CD4-positive, alpha-beta T cell treated with Interleukin-21 for 1 hour (primary cell): ENCODE measurements around the gene ANKRD31.
"Not testable (repeated sequence)": the region's sequence is repeated elsewhere in the genome, so short reads cannot be mapped to it uniquely, and the experiment has no call there.

Source experiments
- DNase-seq: peaks from one replicate; pipeline ENCODE4 v3.0.0-alpha.2; 2020

Gene ANKRD31

DNA sequence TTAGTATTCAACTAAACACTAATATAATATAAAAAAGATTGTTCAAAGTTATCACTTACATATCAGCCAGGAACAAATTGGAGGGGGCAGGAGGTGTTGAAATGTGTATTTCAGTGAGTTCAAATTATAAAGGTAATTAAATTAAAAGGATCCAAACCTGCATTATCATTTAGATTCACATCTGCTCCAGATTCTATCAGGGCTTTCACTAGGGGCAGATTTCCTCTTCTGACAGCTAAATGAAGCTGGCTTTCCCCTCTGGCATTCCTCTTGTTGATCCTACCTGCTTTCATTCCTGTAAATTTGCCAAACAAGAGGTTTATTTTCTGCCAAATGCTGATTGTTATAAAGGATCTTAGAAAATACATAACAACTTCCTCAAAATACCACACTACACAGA is 98.0 kb downstream of the ANKRD31 start:
- no peak for DNase-seq

DNA sequence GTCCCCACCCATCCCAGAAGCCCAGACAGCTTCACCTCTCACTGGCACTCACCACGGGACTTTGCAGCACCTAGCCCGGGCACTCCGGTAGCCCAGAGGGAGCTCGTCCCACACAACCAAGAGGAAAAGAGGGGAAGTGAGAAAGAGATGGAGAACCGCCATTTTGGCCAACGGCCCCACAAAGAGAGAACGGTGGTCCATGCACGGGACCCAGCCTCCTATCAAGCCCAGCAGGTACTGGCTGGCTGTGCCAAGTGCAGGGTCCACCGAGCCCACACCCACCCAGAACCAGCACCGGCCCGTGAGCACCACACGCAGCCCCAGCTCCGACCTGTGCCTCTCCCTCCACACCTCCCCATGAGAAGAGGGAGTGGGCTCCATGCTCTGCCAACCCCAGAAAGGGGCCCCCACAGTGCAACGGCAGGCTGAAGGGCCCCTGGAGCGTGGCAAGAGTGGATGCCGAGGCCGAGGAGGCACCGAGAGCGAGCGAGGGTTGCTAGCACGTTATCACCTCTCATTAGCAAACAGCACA is 105.8 kb downstream of the ANKRD31 start:
- no peak for DNase-seq

DNA sequence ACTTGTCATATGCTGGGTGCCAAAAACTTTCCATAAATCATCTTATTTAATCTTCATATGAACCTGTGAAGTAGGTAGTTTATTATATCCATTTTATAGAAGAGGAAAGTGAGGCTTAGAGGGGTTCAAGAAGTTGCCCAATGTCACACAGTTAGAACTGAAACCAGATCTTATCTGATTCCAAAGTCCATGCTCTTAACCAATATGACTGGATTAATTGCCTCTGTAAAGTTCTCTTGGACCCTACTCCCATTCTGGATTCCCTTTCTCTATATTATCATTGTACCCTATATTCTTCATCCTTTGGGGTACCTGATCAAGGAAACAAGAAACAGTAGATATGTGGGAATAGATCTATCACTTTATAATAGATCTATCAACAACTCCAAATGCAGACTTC is 119.8 kb downstream of the ANKRD31 start:
- DNase-seq = no peak

DNA sequence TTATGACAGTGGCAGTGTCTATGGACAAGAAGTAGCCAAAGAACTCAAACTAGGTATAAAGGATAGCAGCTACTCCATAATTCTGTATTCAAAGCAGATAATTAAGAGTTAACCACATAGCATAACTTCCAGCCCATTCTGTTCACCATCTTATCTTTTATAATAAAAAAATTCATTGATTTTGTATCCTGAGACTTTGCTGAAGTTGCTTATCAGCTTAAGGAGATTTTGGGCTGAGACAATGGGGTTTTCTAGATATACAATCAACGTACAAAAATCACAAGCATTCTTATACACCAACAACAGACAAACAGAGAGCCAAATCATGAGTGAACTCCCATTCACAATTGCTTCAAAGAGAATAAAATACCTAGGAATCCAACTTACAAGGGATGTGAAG is 122.4 kb downstream of the ANKRD31 start:
- DNase-seq = not testable (repeated sequence)

DNA sequence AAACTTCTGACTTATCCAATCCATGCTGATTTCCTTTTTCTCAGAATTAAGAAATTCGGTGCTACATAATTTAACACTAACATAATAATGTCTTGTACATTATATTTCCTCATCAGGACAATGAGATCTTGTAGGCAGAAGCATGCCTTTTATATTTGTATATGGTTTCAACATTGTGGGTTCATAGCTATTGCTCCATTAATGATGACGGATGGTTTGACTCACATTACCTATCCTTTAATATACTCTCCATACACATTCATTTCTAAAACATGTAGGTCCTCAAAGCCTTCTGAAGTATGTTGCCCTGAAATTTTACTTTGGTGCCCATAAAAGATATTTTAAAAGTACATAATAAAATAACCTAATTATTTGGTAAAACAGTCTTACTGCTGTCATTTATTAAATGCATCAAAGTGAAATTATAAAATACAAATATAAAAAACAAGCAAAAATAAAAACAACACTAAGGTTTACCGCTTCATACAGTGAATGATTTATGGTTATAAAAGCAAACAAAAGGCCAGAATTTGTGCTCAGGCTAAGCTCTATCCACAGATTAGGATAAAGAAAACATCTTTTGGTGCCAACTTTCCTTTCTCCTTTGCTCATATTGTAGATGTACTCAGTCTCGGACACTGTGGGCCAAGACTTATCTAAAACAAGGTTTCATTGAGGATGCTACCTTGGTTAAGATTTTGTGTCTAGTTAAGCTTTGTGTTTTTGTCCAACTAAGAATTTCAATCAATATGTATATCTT is 123.1 kb downstream of the ANKRD31 start:
- DNase-seq = no peak

DNA sequence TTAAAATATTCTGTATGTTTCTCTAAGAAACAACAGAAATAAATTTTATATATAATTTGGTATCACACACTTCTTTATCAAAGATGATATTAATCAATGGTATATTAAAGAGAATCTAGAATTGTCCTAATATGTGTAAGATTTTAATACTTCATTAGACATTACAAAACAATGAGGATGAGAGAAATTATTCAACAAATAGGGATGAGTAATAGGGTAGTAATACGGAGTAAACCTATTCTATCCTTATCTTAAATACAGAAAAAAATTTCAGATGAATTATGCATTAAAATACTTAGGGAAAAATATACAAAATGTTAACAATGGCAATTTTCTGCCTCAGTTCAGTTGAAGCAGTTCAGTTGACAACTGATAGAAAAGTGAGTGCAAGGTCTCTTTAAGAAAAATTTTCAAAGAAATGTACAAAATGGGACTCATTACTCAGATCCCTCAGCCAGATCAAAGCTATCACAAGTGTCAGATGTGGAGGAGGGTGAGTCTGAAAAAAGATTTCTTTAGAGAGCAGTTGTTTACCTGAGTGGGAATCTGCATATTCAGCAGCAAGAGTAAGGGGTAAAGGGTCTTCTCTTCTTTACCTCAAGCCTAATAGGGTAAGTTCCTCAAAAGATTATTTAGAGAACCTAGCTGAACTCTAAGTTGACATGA is 127.6 kb downstream of the ANKRD31 start:
- DNase-seq = no peak

DNA sequence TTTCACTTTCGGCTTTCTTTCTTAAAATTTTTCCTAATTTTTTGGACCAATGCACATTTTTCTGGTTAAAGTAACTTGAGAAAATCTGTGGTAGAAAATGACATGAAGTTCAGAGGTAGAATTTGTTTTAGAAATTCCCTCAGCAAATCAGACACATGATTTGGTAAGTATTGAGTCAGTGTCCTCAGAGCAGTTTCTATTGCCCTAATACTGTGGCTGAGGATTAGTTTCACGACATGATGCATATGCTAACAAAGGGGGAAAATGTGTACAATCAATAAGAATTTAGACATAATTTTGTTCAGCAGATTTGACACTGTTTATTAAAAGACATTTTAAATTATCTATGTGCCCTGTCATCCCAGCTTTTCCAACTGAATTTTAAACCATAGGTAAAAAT is 128.2 kb downstream of the ANKRD31 start:
- no peak for DNase-seq

DNA sequence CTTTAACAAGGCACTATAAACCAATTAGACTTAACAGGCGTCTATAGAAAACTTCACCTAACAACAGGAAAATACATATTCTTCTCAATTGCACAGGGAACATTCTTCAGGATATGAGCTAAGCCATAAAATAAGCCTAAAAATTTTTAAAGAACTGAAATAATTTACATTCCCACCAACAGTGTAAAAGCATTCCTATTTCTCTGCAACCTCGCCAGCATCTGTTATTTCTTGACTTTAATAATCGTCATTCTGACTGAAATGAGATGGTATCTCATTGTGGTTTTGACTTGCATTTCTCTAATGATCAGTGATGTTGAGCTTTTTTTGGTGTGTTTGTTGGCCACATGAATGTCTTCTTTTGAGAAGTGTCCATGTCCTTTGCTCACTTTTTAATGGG is 140.7 kb downstream of the ANKRD31 start:
- not testable (repeated sequence) for DNase-seq

DNA sequence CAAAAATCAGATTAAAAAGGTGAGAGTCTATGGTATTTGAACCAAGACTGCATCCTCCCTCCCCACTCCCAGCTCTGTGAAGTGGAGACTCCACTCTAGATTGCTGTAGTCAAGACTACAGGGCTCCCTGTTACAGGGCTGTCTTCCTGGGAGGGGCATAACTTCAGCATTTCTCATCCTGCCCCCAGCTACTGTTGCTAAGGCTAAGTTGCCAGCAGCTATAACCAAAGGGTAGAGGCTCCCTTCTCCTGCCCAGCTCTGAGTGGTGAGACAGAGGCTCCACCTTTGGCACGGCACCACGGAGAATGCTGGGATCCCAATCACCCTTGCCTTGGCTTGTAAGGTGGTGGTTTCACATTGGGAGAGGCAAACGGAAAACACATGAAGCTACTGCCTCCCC is 145.1 kb downstream of the ANKRD31 start:
- no peak for DNase-seq

DNA sequence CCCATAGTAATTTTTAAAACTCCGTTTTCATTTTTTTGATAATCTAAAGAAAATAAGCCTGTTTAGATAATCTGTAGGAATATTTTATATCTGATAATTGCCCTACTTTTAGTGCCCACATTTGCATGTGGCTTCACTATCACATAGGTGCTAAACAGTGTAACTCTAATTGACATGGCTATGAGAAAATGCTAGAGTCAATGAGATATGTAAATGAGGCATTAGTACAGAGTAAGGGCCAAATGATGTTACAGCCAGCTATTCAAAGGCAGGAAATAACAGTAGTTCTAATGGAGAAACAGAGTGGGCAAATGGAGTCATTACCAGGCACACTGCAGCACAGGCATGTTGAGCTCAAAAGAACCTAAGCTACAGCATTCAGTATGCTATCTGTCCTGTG is 147.0 kb downstream of the ANKRD31 start:
- no peak for DNase-seq

DNA sequence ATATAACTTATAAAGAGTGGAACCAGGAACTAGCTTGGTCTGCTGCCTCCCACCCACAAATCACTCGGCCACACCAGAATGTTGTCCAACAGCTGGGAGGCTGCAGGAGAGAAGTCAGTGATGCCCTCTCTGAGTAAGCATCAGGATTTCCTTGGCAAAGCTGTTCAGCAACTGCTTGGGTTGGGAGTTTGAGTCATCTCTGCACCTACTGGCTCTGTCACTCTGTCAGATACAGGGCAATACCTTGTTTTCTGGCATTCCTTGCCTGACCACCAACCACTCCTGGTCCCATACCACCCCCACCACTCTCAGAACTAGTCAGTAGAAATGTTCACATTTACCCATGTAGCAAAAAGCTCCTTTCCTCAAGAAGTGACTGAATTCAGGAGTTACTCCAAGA is 147.5 kb downstream of the ANKRD31 start:
- no peak for DNase-seq

DNA sequence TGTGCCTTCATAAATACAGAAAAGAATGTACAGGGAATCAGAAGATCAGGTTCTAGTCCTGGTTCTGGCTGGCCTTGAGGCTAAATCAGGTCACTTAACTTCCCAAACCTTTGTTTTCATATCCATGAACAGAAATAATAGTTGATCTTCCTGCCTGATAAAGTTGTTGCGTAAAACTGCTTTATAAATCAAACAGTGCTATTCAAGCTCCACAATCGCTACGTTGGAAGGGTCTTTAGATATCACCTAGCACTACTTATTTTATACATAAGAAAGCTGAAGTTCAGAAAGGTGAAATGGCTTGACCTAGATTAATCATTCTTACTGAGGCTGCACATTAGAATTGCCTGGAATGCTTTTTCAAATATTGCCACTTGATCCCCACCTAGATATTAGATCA is 148.0 kb downstream of the ANKRD31 start:
- no peak for DNase-seq

DNA sequence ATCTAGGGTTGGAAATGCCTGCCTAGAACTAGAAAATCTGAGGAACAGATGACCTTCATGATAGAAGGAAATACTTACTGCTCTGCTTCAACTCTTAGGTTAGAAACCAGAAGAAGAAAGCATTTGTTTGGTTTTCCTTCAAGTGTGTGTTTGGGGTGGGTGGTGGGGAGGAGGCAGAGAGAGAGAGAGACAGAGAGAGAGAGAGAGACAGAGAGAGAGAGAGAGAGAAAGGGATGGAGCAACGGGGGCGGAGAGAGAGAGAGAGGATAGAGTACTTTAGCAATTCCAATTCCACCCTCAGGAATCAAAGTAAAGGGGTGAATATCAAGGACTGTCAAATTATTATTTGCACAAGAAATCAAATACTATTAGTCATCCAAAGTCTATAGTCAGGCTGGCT is 155.2 kb downstream of the ANKRD31 start:
- DNase-seq = no peak

DNA sequence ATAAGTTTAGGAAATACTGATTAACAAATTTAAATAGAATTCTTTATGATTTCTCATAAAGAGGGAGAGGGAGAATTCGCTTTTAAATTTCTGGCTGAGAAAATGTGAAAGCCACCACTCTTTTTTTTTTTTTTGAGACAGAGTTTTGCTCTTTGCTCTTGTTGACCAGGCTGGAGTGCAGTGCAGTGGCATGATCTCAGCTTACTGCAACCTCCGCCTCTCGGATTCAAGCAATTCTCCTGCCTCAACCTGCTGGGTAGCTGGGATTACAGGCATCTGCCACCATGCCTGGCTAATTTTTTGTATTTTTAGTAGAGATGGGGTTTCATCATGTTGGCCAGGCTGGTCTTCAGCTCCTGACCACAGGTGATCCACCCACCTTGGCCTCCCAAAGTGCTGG is 157.3 kb downstream of the ANKRD31 start:
- not testable (repeated sequence) for DNase-seq

DNA sequence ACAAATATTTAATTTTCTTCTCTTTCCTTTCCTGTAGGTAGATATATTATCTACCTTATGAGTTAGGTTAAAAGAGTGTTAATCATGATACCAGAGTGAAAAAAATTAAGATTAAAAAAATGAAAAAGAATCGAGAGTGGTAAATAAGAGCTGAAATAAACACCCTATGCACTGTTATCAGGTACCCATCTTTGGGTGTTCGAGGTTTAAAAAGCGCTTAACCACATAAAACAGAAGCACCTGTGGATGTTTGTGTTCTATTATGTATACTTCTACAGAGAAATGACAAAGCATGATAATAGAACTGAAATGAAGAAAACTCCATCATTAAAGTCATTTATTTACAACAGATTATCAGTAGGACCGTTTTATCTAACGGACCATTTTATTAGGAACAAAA is 158.7 kb downstream of the ANKRD31 start:
- peak; percentile 52 for DNase-seq

DNA sequence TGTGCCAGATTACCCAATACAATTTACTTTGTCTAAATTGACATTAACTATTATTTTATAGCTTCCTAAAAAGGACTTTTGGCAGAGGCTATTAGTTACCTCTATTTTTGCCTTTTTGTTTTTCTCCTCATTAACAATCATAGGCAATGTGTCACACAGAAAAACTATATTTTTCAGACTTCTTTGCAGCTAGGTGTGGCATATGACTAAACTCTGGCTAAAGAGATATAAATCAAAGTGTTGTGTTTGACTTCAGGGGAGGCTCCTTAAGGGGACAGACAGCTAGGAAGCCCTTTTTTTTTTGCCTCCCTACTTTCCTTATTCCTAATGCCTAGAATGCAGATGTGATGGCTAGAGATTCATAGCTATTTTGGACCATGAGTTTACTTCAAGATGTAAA is 164.6 kb downstream of the ANKRD31 start:
- DNase-seq = no peak

DNA sequence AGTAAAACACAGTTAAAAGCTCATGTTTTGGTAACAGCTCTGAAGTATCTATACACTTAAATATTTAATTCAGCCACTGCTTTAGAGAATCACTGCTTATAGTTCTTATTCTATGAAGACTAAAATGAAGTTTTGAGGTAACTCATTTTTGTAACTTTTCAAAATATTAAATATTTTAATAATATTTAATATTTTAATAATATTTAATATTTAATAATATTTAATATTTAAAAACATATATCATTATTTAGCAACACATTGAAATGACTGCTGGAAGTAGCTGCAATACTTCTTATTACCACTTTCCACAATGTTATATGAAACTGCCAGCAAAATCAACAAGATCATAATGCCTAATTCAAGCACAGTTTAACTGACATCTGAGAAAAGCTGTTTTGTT is 165.6 kb downstream of the ANKRD31 start:
- DNase-seq = no peak

DNA sequence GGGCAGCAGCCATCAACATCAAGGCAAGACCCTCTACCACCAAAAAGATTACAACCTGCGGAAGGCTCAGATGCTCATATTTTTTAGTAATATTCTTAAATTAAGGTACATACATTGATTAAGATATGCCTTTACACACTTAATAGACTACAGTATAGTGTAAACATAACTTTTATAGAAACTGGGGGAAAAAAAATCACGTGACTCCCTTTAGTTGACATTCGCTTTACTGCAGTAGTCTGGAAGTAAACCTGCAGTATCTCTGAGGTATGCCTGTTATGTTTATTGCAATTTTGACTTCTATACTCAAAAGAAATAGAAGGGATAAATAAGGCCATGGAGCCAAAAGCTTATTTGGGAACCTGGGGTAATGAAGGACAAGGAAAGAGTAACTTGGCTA is 169.2 kb downstream of the ANKRD31 start:
- DNase-seq = no peak

DNA sequence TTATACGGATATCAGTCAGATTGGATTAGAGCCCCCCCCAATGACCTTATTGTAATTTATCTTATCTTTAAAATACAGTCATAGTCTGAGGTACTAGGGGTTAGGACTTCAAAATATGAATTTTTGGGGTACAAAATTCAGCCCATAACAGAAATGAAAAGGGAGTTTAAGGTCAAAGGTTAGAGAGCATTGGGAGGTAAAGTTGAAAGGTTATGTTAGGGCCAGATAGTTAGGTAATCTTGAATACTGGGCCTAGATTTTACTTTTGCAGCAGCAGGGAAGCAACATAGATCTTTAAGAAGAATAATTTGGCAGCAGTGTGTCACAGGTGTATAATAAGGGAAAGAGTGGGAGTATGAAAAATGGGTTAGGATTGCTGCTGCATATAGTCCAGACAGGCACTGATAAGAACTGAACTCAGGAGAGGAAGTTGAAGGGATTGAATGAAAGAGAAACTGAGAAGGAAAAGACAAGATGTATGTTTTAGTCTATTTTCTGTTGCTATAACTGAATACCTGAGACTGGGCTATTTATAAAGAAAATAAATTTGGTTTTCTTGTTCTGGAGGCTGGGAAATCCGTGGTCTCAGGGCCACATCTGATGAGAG is 173.7 kb downstream of the ANKRD31 start:
- no peak for DNase-seq

DNA sequence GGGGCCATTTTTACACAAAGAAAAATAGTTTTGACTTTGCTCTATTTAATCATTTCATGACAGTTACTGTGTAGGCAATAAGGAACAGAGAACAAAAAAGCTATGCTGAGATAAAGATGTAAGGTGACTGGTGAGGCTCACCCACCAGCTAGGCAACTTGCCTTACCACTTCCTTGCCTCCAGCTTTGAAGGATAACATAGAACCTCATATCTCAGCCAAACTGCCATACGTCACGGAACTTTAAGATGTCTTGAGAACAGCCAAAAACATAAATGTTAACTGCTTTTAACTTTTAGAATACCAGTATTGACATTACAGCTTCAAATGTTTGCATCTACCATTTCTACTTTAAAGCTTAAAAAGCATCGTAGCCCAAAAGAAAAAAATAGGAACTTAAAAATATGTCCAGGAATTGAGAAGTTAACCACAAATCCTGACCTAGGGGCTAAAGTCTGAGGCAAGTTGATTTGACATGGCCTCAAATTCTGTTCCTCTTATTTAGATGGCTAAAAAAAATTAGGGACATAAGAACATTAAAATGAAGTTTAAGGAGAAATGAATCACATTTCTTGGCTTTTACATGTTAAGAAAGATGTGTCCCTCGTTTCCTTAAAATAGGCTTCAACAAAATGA is 176.6 kb downstream of the ANKRD31 start:
- peak; percentile 68 for DNase-seq

DNA sequence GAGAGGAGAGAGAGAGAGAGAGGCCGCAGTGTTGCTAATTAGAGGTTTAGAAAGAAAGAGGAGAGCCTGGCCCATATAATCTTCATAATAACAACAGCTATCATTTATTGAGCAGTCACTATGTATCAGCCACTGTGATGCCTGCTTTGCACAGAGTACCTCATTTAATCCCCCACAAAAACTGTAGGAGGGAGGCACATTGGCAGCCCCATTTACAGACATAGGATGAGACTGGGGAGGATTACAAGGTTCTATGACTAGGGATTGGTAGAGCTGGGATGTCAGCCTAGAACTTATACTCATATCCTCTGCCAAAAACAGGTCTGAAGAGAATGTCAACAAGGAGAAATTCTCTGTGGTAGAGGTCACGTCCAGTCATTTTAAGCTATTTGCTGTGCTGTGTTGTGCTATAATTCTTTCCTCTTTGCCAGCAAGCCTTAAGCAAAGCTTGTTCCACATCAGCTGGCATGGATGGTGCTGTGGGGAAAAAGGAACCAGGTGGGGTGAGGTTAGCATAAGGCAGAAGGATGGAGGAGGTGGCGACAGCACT is 177.6 kb downstream of the ANKRD31 start:
- no peak for DNase-seq

DNA sequence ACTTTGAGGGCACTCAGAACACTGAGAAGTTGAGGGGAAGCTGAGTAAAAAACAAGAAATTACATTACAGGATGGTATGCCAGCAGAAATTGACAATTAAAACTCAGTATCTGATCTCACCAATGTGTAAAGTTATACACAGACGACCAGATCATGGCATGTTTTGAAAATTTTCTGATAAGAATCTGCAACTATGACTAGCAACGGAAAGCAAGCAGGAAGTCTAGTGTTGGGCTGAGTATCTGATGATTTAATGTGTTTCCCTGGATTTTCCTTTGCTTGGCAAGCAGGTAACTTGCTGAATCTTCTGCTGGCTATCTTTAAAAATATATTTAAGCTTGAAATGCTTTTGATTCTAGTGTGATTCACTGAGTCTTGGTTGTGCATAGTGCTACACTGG is 179.1 kb downstream of the ANKRD31 start:
- peak; percentile 53 for DNase-seq

DNA sequence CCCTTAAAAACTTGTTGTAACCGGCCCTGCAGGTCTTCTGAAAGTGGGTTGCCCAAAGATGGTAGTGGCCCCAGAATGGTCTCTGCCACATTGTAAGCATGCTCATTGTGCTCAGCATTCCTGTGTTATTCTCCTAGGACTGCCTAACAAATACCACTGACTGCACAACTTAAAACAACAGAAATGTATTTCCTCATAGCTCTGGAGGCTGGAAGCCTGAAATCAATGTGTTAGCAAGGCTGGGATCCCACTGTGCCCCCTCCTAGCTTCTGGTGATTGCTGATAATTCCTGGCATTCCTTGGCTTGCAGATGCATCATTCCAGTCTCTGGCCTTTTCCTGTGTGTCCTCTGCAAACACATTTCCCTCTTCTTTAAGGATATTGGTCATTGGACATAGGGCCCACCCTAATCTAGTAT is 180.9 kb downstream of the ANKRD31 start:
- no peak for DNase-seq
